ENCODE results near the gene EGR4. TPM values are rescaled to one million over a fixed set of nuclear protein-coding genes. Genes with fewer than 3 reads are reported as not detected.

Gene EGR4
- total and polyA plus RNA-seq, 4 donors, result 0.02 TPM; not detected in 3

- no peak for TF ChIP-seq YY1 (IDR thresholded peaks at IDR 0.05)
- no peak for TF ChIP-seq ZBTB33 (IDR thresholded peaks at IDR 0.05)
- no peak for TF ChIP-seq HNF4G (IDR thresholded peaks at IDR 0.05)
- TF ChIP-seq JUND (IDR thresholded peaks at IDR 0.05), result no peak
- no peak for TF ChIP-seq RXRA (IDR thresholded peaks at IDR 0.05)
- TF ChIP-seq NR2F2 (IDR thresholded peaks at IDR 0.05), result no peak
- no peak for TF ChIP-seq HNF4A (conservative IDR thresholded peaks at IDR 0.05)
- no peak for TF ChIP-seq MAX (IDR thresholded peaks at IDR 0.05)
- TF ChIP-seq CTCF (IDR thresholded peaks at IDR 0.05; ENCODE audit: low read depth, low read length, missing input control), result no peak
- Histone ChIP-seq H3K36me3 (ENCODE audit: control insufficient read depth in 4 of 4, insufficient read depth in 3 of 4, low read depth in 1 of 4, low read length in 3 of 4) (no peaks in the 10 kb centered on the region), H3K9ac (ENCODE audit: low read depth in 1 of 2, low read length in 2 of 2) (no peak overlapping the region), H3K4me3 (ENCODE audit: low read depth in 1 of 3, low read length in 3 of 3) (no peak overlapping the region), H3K9me3 (ENCODE audit: control insufficient read depth in 4 of 4, low read length in 3 of 4) (no peaks in the 10 kb centered on the region), H3K27ac (ENCODE audit: low read depth in 1 of 2, low read length in 2 of 2) (no peak overlapping the region), H3K4me1 (ENCODE audit: control insufficient read depth in 4 of 4, insufficient read depth in 4 of 4, low read length in 3 of 4) (no peaks in the 10 kb centered on the region), H3K27me3 (ENCODE audit: control insufficient read depth in 4 of 4, insufficient read depth in 4 of 4, low read length in 3 of 4) (no peaks in the 10 kb centered on the region)
- no peak for DNase-seq (ENCODE audit: low spot score)
- 89% methylated on average over 4 of the region's 4 CpGs for WGBS
These were observed 33.5 kb downstream of the EGR4 start for GRCh38 chr2:73259704-73260337.

- WGBS, result 88% methylated on average over 8 of the region's 8 CpGs
- DNase-seq (ENCODE audit: low spot score), result no peak
These were observed 34.1 kb downstream of the EGR4 start for GRCh38 chr2:73259276-73259675.

GRCh38 chr2:73258913-73259215 lies 34.5 kb downstream of the EGR4 start:
- no peaks in the 10 kb centered on the region for H3K9me3 ChIP-seq (ENCODE audit: control insufficient read depth in 4 of 4, low read length in 3 of 4)
- WGBS, result 94% methylated on average over 9 of the region's 9 CpGs
- TF ChIP-seq REST (IDR thresholded peaks at IDR 0.05) (no peak), JUND (IDR thresholded peaks at IDR 0.05) (no peak), RAD21 (IDR thresholded peaks at IDR 0.05) (no peak), SP1 (IDR thresholded peaks at IDR 0.05) (no peak), MAX (IDR thresholded peaks at IDR 0.05) (no peak), FOXA1 (IDR thresholded peaks at IDR 0.05) (no peak), RXRA (IDR thresholded peaks at IDR 0.05) (no peak), FOXA2 (IDR thresholded peaks at IDR 0.05) (no peak), HNF4G (IDR thresholded peaks at IDR 0.05) (no peak), HNF4A (conservative IDR thresholded peaks at IDR 0.05) (no peak), NR2F2 (IDR thresholded peaks at IDR 0.05) (no peak), GABPA (IDR thresholded peaks at IDR 0.05 in 1 of 2, conservative IDR thresholded peaks at IDR 0.05 in 1 of 2) (no peak), CTCF (IDR thresholded peaks at IDR 0.05; ENCODE audit: low read depth, low read length, missing input control) (no peak)
- no peak for DNase-seq (ENCODE audit: low spot score)
- H3K4me3 ChIP-seq (ENCODE audit: low read depth in 1 of 3, low read length in 3 of 3), result no peak overlapping the region
- no peak overlapping the region for H3K27ac ChIP-seq (ENCODE audit: low read depth in 1 of 2, low read length in 2 of 2)
- H3K27me3 ChIP-seq (ENCODE audit: control insufficient read depth in 4 of 4, insufficient read depth in 4 of 4, low read length in 3 of 4), result no peaks in the 10 kb centered on the region
- H3K36me3 ChIP-seq (ENCODE audit: control insufficient read depth in 4 of 4, insufficient read depth in 3 of 4, low read depth in 1 of 4, low read length in 3 of 4), result peaks cover 0 to 8% (median 4%) of the 10 kb centered on the region in 4 donors
- no peak overlapping the region for H3K9ac ChIP-seq (ENCODE audit: low read depth in 1 of 2, low read length in 2 of 2)
- H3K4me1 ChIP-seq (ENCODE audit: control insufficient read depth in 4 of 4, insufficient read depth in 4 of 4, low read length in 3 of 4), result no peaks in the 10 kb centered on the region

More at GRCh38 chr2:73259276-73259675, 34.1 kb downstream of the EGR4 start:
- no peaks in the 10 kb centered on the region for H3K4me1 ChIP-seq (ENCODE audit: control insufficient read depth in 4 of 4, insufficient read depth in 4 of 4, low read length in 3 of 4)
- peaks cover 0 to 4% (median under 1%) of the 10 kb centered on the region in 4 donors for H3K36me3 ChIP-seq (ENCODE audit: control insufficient read depth in 4 of 4, insufficient read depth in 3 of 4, low read depth in 1 of 4, low read length in 3 of 4)
- no peaks in the 10 kb centered on the region for H3K27me3 ChIP-seq (ENCODE audit: control insufficient read depth in 4 of 4, insufficient read depth in 4 of 4, low read length in 3 of 4)
- TF ChIP-seq TAF1 (conservative IDR thresholded peaks at IDR 0.05), result no peak
- TF ChIP-seq MAX (IDR thresholded peaks at IDR 0.05), result no peak
- H3K27ac ChIP-seq (ENCODE audit: low read depth in 1 of 2, low read length in 2 of 2), result no peak overlapping the region
- no peaks in the 10 kb centered on the region for H3K9me3 ChIP-seq (ENCODE audit: control insufficient read depth in 4 of 4, low read length in 3 of 4)
- H3K4me3 ChIP-seq (ENCODE audit: low read depth in 1 of 3, low read length in 3 of 3), result no peak overlapping the region
- H3K9ac ChIP-seq (ENCODE audit: low read depth in 1 of 2, low read length in 2 of 2), result no peak overlapping the region

All from liver (tissue), 9 donors.